HG03469 (cell line): Measurements from ENCODE around the gene PGAP3.
"Not testable (repeated sequence)": the region's sequence is repeated elsewhere in the genome, so short reads cannot be mapped to it uniquely, and the experiment has no call there.

ENCODE experiments used
- ATAC-seq: cut with Tn5 transposase; IDR thresholded peaks from one replicate; pipeline ENCODE4 v1.9.1; 2021; ENCODE audit warnings: mild to moderate bottlenecking, moderate library complexity, moderate number of reproducible peaks; ENCODE audit not compliant: unreplicated experiment

Gene PGAP3

DNA sequence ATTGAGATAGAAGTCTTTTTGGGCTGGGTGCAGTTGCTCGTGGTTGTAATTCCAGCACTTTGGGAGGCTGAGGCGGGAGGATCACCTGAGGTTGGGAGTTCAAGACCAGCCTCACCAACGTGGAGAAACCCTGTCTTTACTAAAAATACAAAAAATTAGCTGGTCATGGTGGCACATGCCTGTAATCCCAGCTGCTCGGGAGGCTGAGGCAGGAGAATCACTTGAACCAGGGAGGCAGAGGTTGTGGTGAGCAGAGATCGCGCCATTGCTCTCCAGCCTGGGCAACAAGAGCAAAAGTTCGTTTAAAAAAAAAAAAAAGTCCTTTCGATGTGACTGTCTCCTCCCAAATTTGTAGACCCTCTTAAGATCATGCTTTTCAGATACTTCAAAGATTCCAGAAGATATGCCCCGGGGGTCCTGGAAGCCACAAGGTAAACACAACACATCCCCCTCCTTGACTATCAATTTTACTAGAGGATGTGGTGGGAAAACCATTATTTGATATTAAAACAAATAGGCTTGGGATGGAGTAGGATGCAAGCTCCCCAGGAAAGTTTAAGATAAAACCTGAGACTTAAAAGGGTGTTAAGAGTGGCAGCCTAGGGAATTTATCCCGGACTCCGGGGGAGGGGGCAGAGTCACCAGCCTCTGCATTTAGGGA, 11.4 kb upstream of the PGAP3 start:
- ATAC-seq, result not testable (repeated sequence)

DNA sequence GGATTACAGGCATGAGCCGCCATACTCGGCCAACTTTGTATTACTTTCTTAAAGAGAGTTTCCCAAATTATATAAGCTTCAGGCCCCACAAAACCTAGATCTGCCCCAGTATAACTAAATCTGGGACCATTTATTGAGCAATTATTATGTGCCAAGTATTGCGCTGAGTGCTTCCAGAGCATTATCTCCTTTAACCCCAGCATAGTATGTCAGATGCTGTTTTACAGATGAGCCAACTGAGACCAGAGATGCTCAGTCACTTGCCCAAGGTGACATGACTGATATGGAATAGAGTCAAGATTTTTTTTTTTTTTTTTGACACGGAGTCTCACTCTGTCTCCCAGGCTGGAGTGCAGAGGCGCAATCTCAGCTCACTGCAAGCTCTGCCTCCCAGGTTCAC, 10.1 kb upstream of the PGAP3 start:
- no peak for ATAC-seq

DNA sequence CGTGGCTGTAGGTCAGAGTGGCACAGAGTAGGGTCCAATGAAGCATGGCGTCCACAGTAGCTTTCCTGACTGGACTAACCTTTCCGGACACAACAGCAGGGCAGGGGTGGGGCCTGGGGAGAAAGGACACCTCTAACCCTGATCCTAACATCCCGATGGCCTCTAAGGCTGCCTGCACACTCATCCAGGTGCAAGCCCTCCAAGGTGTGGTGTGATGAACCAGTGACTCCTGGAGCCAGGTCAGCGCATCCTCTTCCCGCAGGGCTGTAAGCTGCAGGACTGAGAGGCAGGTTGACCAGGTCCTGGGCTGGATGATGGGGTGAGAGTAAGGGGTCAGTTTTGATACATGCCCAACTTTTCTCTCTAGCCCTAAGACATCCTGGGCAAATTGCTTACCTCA, 8.9 kb upstream of the PGAP3 start:
- ATAC-seq, result no peak

DNA sequence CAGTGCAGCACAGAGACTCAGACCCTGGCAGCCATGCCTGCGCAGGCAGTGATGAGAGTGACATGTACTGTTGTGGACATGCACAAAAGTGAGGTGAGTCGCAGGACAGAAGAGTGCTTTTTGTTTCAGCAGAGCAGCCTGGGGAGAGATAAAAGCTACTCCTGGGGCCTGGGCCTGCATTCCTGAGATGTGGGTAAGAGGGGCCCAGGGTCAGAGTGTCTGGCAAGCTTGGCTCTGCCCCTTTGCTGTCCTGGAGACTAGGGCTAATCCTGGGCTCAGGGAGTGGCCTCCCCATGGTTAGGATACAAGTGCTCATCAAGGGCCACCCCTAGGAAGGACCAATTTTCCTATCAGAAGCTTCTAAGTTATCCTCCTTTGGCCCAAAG, 7.2 kb upstream of the PGAP3 start:
- no peak for ATAC-seq

DNA sequence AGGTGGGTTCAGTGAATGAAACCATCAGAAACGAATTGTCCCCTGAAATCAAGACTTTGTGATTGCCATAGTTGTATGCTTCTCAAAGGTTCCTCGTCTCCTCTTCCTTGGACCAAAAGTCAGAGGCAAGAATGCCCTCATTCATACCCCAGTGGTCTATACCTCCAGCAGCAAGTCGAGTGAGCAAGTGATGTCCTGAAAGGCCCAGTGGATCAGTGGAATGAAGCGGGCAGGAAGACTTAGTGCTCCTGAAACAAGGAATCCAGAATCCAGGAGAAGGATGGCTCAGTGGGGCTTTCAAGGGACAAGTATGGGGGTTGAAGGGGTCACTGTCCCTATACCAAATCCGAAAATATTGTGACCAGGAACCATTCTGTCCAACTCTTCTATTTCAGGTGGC, 6.7 kb upstream of the PGAP3 start:
- no peak for ATAC-seq

DNA sequence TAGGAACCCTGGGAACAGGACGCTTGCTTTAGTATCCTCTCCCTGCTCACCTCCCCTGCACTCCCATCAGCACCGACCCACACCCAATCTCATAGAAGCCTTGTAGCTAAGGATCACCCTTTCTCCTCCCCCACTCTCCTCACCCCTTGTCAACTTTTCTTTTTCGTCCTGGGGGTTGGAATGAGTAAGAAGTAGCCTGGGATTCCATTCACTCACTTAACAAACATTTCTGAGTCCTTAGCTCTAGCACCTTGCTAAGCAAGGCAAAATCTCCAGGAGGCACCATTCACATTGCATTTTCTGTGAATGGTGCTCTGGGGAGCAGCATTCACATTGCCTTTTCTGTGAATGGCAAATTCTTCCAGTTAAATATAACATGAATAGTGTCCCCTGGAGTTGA, 1.1 kb upstream of the PGAP3 start:
- ATAC-seq, result no peak

DNA sequence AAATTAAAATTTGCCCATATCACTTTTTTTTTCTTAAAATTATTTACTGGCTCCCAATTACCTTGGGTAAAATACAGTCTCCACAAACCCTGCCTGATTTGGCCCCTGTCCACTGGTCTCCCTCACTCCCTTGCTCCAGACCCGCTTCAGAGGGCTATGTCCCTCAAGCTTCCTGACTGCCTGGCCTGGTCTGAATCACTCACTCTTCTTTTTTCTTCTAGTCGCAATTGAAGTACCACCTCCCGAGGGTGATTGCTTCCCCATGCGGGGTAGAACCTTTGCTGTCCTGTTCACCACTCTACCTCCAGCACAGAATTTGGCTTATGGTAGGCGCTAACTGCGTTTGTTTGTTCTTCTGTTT, 598 bp upstream of the PGAP3 start:
- no peak for ATAC-seq

DNA sequence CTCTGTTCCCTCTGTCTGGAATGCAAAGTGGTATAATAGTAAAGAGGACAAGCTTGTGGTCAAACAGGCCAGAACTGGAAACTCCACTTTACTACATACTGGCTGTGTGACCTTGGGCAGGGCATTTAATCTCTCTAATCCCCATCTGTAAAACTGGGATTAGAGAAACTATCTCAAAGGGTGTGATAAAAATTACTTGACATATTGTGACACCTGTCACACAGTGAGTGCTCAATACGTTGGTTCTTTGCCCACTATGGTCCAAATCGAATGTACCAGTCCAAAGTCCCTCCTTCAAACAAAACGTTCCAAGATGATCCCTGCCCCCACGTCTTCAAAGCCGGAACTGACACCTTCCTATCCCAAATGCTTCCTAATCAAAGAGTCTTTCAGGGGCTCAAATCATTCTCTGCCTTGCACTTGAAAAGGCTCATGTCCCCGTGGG, 734 bp downstream of the PGAP3 start:
- no peak for ATAC-seq

DNA sequence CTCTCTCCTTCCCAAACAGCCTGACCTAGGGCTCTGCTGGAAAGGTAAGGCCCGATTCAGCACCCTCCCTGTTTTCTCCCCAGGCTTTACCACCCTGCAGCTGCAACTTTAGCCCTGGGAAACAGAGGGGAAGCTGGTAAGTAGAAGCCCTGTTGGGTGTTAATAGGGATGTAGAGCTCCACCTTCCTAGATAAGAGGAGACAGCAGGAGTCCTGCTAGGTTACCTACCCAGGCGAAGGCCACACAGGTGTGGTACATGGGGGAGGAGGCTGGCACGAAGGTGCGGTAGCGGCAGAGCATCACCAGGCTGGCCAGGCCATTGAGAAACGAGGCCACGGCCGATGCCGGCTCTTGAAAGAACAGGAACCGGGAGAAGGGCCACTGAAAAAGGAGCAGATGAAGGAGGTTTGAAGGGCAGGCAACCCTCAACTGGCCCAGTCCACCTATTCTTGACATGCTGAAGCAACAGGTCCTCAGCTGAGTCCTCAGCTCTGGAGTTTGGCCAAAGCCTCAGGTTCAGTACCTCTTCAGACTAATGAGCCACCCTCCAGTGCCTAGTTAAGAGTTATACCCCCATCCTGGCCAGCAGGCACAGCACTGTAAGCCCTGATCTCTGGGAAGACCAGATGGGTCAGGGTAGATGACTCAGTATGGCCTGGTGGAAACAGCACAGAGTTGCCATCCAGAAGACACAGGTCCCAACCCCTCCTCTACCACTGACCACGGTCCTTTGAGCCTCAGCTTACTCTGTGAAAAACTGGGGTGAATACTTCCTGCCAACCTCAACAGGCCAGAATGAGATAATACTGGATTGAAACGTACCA, 3.3 kb downstream of the PGAP3 start:
- ATAC-seq, result no peak

DNA sequence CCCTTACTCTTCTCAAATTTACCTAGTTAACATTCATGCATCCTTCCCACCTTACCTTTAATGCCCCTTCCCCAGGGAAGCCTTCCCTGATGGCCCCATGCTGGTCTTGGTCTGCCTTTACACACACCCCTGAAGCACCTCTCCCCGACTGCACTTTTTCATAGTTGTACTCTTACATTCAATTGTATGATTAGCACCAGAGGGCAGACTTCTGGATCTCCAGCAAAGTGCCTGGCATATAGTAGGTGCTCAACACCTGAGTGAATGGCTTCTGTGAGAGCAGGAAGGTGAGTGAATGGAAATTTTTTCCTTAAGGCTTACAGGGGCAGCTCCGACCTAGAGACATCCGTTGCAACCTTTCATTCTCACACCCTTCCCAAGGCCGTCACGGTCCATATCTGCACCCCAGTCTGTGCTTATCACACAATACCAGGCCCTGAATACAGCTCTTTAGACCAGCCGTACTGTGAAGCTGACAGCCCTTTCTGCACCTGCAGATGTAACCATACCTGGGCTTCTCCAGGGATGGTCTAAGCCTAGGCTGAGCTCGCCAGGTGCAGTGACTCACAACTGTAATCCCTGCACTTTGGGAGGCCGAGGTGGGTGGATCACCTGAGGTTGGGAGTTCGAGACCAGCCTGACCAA, 4.4 kb downstream of the PGAP3 start:
- ATAC-seq, result no peak

DNA sequence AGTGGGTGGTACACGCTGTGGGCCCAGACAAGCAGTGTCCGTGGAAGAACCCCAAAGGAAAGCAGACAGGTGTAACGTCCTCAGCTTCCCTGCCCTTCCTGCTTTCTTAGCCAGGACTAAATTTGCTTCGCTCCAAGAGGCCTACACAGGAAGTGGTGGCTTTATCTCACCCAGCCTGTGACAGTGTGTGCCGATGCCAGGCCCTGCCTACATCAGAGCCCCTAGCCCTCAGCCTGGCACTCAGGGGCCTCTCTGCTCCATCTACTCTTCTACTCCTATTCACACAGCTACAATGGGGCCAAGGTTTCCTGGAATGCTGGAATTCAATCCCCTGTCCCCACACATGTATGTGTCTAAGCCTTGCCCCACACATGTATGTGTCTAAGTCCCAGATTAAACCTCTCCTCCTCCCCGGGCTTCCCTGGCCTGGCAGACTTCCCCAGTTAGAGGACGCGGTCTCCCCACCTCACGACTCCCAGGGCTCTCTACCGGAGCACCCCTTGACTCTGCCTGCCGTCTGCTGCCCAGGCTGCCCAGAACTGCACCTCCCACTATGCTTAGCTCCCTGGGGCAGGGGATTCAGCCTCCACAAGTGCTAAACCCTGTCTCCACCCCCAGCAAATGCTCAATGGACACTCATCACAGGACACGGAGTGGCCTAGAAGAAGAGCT, 8.2 kb downstream of the PGAP3 start:
- no peak for ATAC-seq

DNA sequence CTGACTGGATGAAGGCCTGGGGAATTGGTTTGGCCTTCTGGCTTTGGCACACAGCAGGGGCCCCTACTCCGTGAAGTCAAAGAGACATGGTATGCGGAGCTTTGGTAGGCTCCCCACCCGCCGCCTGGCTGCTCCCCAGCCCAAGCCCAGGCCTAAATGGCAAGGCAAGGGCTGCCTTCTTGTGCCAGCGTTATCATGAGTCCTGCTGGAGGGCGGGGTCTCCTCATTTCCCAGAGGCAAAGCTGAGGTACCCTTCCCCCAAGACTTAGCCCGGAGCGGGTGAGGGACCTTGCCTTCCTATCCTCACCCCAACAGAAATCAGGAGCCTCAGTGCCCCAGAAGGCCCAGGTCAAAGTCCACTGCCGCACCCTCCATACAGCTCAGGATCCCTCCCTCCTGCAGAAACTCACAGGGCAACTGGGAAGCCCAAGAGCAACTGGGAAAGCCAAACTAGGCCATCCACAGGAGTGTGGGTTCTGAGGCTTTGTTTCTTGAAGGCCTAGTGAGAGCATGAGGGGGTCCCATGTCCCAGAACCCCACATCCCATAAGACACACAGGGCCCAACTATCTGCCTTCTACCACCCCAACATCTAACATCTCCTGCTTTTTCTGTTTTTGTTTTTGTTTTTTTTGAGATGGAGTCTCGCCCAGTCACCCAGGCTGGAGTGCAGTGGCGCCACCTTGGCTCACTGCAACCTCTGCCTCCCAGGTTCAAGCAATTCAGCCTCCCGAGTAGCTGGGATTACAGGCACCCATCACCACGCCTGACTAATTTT, 9.3 kb downstream of the PGAP3 start:
- ATAC-seq, result no peak

DNA sequence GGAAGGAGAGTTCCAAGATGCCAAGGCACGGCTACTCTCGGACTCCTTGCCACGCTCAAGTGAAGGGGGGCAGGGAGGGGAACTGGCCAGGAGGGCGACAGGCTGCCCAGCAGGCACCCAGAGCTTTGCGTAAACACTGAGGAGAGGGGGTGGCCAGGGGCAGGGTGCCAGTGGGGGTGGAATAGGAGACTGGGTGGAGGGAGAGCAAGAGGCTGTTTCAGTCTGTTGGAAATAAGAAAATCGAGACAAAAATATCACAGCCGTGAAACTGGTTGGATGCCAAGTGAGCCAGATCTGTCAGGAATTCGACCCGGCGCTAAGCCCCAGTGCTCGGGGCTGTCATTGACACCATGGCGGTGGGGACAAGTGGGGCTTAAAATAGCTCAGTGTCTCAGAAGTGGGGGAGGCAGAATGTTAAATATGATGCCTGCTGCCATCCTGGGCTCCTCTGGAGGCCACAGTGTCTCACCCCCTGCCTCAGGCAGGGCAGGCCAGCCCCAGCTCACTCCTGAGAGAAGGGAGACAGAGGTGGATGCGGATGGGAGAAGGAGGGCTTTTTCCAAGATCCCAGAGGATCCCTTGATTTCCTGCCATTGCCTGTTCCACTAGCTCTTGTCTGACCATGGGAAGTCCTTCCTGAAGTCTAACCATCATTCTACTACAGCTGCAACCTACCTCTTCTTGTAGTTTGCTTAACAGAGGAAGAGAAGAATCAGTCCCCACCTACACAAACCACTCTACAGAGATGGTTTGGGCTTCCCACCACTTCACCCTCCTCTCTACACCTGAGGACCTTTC, 10.1 kb downstream of the PGAP3 start:
- ATAC-seq, result no peak

DNA sequence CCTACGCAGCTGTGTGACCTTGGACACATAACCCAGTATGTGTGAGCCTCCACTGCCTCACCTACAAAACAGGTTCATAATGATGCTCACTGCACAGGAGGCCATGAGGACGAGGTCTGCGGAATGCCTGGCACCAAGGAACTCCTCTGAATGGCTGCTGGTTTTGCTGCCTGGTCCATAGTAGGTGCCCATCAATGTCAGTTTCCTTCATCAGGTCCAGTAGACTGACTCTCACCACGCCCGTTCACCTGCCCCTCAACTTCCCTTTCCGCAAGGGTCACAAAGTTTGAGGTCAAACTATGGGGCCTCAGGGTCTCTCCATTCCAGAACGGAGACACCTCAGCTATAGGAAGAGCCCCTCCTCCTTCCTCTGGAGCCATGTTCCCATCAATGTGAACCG, 10.8 kb downstream of the PGAP3 start:
- no peak for ATAC-seq

DNA sequence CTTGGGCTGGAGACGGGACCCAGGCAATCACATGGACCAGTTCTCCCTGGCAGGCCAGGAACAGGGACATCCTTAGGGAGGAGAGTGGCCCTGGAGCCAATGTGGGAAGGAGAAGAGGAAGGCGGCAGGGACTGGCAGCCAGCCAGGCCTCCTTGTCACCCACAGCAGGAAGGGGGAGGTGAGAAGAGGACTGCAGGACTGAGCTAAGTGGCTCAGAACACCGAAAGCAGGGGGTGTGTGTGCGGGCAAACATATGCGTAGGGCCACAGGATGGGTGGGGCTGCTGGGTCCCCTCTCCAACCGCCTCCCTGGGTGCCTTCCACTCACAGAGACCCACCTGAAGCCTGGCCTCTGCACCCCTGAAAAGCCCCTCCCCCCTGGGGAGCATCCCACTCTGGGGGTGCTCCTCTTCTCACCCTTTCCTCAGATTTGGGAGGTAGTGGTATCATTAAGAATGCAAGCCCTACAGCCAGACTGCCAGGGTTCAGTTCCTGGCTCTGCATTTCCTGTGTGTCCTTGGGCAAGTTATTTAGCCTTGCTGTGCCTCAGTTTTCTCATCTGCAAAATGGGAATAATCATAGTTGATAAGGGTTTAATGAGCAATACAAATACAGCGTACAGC, 11.5 kb downstream of the PGAP3 start:
- ATAC-seq, result no peak

DNA sequence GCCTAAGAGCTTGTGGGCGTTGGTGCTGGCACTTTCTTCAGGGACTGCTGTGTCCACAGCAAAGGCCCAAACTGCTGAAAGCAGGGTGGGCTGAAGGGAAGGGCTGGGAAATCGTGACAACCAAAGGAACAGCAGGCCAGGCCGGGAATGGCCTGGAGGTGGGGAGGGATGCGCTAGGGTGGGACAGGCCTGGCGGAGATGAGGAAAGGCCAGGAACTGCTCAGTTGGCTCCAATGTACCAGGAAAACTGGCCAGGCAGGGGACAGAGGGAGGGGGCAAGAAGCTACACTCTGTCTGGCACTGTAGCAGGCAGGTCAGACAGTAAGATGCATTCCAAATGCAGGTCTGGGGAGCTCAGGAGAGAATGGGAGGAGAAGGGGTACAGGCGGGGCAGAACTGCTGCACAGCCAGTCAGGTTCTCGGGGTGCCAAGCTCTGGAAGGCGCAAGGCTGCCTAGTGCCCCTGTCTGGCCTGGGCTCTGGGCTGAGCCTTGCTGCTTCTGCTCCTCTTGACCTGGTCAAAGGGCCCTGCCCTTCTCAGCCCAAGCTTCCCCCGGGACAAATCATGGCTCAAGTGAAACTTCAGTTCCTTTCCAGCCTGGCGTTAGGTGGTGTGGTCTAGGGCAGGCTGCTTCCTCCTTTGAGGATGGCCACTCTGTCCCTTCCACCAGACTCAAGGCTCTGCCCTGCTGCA, 12.3 kb downstream of the PGAP3 start:
- ATAC-seq, result no peak

DNA sequence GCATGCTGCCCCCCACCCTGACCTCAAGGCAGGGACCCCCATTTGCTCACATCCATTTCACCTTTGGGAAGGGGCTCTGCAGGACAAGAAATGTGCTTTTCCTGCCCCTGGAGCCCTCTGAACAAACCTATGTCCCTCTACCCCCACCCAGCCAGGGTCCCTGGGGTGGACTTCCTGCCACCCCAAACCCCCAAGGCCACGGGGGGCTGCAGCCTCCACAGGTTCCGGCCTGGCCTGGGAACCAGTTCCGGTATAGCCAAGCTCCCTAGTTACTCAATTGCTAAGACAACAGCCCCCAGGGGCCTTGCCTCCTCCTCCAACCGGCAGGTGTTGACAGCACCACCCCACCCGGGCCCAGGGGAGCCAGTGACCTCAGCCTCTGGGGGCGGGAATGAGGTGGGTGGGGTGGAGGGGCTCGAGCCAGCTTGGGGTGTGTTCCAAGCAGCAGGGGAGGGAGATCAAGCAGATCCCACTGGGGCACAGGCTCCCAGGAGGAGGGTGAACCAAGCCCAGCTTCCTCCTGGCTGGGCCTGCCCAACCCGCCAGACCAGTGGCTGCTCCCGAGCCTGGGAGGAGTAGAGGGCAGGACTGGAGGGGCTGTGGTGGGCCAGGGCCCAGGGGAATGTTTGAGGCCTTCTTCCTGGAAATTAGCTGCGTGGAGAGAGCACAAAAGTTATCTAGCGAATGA, 13.0 kb downstream of the PGAP3 start:
- ATAC-seq, result no peak

DNA sequence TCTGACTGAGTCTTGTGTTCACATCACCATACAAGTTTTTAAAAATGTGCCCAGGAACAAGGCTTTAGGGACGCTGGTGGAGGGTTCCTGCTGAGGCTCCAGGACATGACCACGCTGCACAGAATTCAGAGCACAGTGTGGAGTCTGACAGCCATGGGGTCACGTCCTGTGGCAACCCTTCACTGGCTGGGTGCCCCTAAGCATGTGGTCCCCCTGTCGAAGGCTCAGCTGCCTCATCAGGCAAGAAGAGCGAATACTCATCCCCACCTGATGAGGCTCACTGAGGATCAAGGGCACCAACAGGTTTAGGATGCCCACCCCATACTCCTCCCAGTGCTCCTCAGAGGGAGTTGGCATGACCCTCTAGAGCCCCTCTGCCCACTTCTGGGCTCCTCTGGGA, 13.7 kb downstream of the PGAP3 start:
- ATAC-seq, result no peak
